Right atrium auricular region (tissue), 2 donors: Measurements from ENCODE around the gene DNAH11. TPM values are rescaled to one million over a fixed set of nuclear protein-coding genes. Genes with fewer than 3 reads are reported as not detected.
A peak's percentile ranks its signal among the peaks of the same experiment; 100 is the strongest.
"Not testable (repeated sequence)": the region's sequence is repeated elsewhere in the genome, so short reads cannot be mapped to it uniquely, and the experiment has no call there.

Experiments used
- DNase-seq: peaks from one replicate; pipeline ENCODE4 v3.0.0-alpha.2; 2019; ENCODE audit warnings: low spot score
- H3K27ac ChIP-seq, 2 donors: fragments of 200-600 bp; sonication (generic); 1 replicate in 1 of 2; 2 replicates in 1 of 2; pipeline ENCODE4 v1.5.1; 2016 to 2019
- H3K27me3 ChIP-seq, 2 donors: fragments of 200-600 bp; sonication (generic); one replicate each; pipeline versions ENCODE4 v1.5.1 to v1.6.0; 2017 to 2019
- H3K36me3 ChIP-seq: fragments of 200-600 bp; sonication (generic); one replicate; pipeline ENCODE4 v1.5.1; 2016
- H3K4me1 ChIP-seq, 2 donors: fragments of 200-600 bp; sonication (generic); one replicate each; pipeline versions ENCODE4 v1.5.1 to v1.6.0; 2017 to 2019
- H3K4me3 ChIP-seq, 2 donors: fragments of 200-600 bp; sonication (generic); 1 replicate in 1 of 2; 2 replicates in 1 of 2; pipeline ENCODE4 v1.5.1; 2017 to 2019; ENCODE audit warnings: mild to moderate bottlenecking in 1 of 2, moderate library complexity in 1 of 2
- H3K9me3 ChIP-seq, 2 donors: fragments of 200-600 bp; sonication (generic); one replicate each; pipeline ENCODE4 v1.5.1; 2019
- CTCF ChIP-seq, 2 donors: fragments of 200-600 bp; sonication (generic); IDR thresholded peaks; one replicate each; pipeline ENCODE4 v1.5.1; 2019; ENCODE audit warnings: antibody characterized with exemption in 2 of 2
- total RNA-seq, 2 donors: library from RNA; depleted of rRNA; stranded (reverse); fragments of >200 nt; gene quantifications; one replicate each; pipeline ENCODE4 v1.1.0, GENCODE V29; 2016

The DNAH11 gene
- total RNA-seq, 2 donors from 2014 or later: 2.8 to 3.5 TPM

GRCh38 chr7:21719846-21720245, 177.0 kb downstream of the DNAH11 start:
- no peaks in the 10 kb centered on the region for H3K4me1 ChIP-seq
- H3K36me3 ChIP-seq: no peaks in the 10 kb centered on the region
- H3K9me3 ChIP-seq: no peaks in the 10 kb centered on the region
- TF ChIP-seq CTCF (IDR thresholded peaks at IDR 0.05): no peak
- no peak overlapping the region for H3K27ac ChIP-seq
- H3K4me3 ChIP-seq: no peak overlapping the region
- no peak for DNase-seq
- H3K27me3 ChIP-seq: no peaks in the 10 kb centered on the region

GRCh38 chr7:21722371-21722770, 179.5 kb downstream of the DNAH11 start:
- no peak for DNase-seq
- Histone ChIP-seq H3K27ac (no peak overlapping the region), H3K4me3 (no peak overlapping the region), H3K4me1 (no peaks in the 10 kb centered on the region), H3K36me3 (no peaks in the 10 kb centered on the region), H3K27me3 (no peaks in the 10 kb centered on the region), H3K9me3 (no peaks in the 10 kb centered on the region)
- TF ChIP-seq CTCF (IDR thresholded peaks at IDR 0.05): peak in 1 of 2 donors; percentile 40

DNA sequence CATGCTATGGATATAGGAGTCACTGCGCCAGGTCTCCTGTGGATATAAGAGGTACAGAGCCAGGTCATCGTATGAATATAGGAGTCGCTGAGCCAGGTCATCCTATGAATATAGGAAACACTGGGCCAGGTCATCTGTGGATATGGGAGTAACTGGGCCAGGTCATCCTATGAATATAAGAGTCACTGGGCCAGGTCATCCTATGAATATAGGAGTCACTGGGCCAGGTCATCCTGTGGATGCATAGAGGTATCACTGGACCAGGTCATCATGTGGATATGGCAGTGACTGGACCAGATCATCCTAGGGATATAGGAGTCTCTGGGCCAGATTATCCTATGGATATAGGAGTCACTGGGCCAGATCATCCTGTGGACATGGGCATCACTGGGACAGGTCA, 181.7 kb downstream of the DNAH11 start:
- DNase-seq: no peak
- Histone ChIP-seq H3K4me1 (no peaks in the 10 kb centered on the region), H3K36me3 (no peaks in the 10 kb centered on the region), H3K4me3 (no peak overlapping the region), H3K27me3 (no peaks in the 10 kb centered on the region), H3K27ac (no peak overlapping the region), H3K9me3 (no peaks in the 10 kb centered on the region)
- no peak for TF ChIP-seq CTCF (IDR thresholded peaks at IDR 0.05)

GRCh38 chr7:21730399-21730798, 187.6 kb downstream of the DNAH11 start:
- DNase-seq: no peak
- no peak overlapping the region for H3K4me3 ChIP-seq
- no peaks in the 10 kb centered on the region for H3K4me1 ChIP-seq
- H3K36me3 ChIP-seq: no peaks in the 10 kb centered on the region
- no peaks in the 10 kb centered on the region for H3K9me3 ChIP-seq
- no peak for TF ChIP-seq CTCF (IDR thresholded peaks at IDR 0.05)
- no peaks in the 10 kb centered on the region for H3K27me3 ChIP-seq
- H3K27ac ChIP-seq: no peak overlapping the region

GRCh38 chr7:21731977-21732376, 189.1 kb downstream of the DNAH11 start:
- no peak overlapping the region for H3K27ac ChIP-seq
- DNase-seq: no peak
- no peaks in the 10 kb centered on the region for H3K9me3 ChIP-seq
- no peaks in the 10 kb centered on the region for H3K27me3 ChIP-seq
- TF ChIP-seq CTCF (IDR thresholded peaks at IDR 0.05): no peak
- H3K4me3 ChIP-seq: no peak overlapping the region
- H3K4me1 ChIP-seq: no peaks in the 10 kb centered on the region
- H3K36me3 ChIP-seq: no peaks in the 10 kb centered on the region

DNA sequence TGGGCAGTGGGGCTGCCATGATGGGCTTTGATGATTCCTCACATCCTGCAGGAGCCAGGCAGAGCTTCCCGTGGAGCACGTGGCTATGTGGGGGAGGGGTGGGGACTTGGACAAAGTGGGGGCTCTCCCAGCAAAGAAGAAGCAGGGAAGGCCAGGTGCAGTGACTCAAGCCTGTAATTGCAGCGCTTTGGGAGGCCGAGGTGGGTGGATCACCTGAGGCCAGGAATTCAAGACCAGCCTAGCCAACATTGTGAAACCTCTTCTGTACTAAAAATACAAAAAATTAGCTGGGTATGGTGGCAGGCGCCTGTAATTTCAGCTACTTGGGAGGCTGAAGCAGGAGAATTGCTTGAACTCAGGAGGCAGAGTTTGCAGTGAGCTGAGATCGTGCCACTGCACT, 190.1 kb downstream of the DNAH11 start:
- DNase-seq, H3K4me3 ChIP-seq: not testable (repeated sequence)

More for the DNA sequence above, 190.1 kb downstream of the DNAH11 start:
- not testable (repeated sequence) for H3K9me3 ChIP-seq, H3K4me1 ChIP-seq, H3K36me3 ChIP-seq, H3K27ac ChIP-seq, H3K27me3 ChIP-seq
